GM10266 (cell line): ENCODE data around the gene CANT1.
"Not testable (repeated sequence)": the region's sequence is repeated elsewhere in the genome, so short reads cannot be mapped to it uniquely, and the experiment has no call there.

Experiments
- DNase-seq: peaks from one replicate; pipeline ENCODE4 v3.0.0; 2012; ENCODE audit errors: extremely low spot score
- TF ChIP-seq, protein P1 (sequence below): IDR thresholded peaks from 2 replicates; pipeline ENCODE4 v1.5.1; 2012; ENCODE audit warnings: mild to moderate bottlenecking, low read depth; ENCODE audit not compliant: control insufficient read depth, insufficient read depth; ENCODE audit errors: missing control alignments

The CANT1 gene

DNA sequence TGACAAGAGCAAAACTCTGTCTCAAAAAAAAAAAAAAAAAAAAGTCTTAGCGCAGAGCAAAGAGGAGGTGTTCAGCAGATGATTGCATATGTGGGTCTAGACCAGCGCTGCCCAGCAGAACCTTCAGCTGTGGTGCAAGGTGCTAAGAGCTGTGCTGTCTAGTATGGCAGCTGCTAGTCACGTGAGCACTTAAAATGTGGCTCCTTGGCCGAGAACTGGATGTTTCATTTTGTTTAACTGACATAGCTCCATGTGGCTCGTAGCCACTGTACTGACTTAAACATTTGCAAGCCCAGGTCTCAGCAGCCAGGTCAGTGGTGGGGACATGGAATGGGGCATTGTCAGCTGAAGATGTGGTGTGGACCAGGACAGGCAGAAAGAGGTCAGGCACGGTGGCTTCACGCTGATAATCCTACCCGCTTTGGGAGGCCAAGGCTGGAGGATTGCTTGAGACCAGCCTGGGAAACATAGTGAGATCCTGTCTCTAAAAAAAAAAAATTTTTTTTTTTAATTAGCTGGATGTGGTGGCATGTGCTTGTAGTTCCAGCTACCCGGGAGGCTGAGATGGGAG lies 23.6 kb upstream of the CANT1 start:
- DNase-seq, result no peak
- TF ChIP-seq, protein P1, sequence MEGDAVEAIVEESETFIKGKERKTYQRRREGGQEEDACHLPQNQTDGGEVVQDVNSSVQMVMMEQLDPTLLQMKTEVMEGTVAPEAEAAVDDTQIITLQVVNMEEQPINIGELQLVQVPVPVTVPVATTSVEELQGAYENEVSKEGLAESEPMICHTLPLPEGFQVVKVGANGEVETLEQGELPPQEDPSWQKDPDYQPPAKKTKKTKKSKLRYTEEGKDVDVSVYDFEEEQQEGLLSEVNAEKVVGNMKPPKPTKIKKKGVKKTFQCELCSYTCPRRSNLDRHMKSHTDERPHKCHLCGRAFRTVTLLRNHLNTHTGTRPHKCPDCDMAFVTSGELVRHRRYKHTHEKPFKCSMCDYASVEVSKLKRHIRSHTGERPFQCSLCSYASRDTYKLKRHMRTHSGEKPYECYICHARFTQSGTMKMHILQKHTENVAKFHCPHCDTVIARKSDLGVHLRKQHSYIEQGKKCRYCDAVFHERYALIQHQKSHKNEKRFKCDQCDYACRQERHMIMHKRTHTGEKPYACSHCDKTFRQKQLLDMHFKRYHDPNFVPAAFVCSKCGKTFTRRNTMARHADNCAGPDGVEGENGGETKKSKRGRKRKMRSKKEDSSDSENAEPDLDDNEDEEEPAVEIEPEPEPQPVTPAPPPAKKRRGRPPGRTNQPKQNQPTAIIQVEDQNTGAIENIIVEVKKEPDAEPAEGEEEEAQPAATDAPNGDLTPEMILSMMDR, result no peak

DNA sequence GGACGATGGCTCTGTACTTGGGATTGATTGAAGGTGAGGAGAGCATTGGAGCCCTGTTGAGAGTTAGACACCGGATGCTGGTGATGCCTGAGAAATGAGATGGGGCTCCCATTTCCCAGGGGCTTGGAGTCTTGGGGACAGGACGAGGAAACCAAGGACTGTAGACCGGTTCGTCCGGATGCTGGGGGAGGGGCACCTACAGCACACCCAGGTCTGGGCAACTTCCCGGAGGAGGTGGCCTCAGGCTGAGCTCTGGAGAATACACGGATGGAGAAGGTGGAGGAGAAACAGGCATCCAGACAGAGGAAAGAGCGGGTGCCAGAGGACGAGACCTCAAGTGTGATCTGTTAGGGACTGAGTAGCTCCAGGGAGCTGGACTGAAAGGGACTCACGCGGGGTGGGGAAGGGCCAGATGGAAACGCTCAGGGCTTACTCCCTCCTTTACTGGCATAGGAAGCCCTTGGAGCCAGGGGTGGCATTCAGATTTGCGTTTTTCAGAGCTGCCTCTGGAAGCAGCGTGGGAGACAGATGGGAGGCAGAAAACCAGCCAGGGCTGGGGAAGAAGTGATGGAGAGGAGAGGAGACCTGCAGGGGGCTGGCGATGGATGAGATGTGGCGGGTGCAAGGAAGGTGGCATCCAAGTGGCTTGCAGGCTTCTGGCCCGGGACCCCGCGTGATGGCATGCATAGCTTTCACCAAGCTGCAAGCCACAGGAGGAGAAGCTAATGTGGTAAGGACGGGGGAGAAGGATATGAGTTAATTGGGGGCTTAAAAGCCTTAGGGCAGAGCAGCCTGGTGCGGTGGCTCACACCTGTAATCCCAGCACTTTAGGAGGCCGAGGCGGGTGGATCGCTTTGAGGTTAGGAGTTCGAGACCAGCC lies 22.7 kb upstream of the CANT1 start:
- DNase-seq, result peak; percentile 7
- TF ChIP-seq, protein P1, result no peak

DNA sequence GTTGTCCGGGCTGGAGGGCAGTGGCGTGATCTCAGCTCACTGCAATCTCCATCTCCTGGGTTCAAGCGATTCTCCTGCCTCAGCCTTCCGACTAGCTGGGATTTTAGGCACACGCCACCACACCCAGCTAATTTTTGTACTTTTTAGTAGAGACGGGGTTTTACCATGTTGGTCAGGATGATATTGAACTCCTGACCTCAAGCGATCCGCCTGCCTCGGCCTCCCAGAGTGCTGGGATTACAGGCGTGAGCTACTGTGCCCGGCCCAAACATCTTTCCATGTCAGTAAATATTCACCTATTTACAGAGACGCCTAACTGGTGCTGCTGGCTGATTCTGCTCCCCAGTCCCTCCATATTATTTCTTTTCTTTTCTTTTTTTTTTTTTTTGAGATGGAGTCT lies 21.1 kb upstream of the CANT1 start:
- DNase-seq, result not testable (repeated sequence)

DNA sequence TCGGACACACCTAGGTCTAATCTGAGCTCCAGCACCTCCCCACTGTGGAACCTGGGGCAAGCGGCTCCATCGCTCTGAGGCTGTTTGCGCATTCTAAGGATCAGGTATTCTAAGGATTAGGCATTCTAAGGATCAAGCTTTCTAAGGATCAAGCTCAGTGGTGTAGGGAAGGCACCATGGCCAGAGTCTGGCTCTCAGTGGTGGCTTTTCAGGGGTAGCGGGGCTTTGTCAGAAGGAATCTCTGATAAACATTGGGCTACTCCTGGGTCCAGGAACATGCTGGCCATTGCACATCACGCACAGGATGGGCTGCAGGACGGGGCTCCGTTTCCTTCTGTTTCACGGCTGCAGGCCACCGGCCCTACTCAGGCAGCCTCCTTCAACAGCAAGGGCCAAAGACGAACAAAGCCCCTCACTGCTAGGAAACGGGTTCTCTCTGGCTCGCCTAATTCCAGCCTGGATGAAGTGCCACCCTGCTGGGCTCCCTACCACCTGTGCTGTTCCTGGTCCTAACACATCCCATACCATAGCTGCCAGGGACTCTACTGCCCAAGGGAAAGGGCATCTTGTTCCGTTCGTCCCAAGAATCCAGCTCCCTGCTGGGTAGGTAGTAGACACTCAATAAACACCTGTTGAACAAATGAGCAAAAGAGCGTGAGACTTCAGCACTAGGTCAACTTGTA lies 19.9 kb upstream of the CANT1 start:
- peak; percentile 12 for DNase-seq
- TF ChIP-seq, protein P1, result no peak

DNA sequence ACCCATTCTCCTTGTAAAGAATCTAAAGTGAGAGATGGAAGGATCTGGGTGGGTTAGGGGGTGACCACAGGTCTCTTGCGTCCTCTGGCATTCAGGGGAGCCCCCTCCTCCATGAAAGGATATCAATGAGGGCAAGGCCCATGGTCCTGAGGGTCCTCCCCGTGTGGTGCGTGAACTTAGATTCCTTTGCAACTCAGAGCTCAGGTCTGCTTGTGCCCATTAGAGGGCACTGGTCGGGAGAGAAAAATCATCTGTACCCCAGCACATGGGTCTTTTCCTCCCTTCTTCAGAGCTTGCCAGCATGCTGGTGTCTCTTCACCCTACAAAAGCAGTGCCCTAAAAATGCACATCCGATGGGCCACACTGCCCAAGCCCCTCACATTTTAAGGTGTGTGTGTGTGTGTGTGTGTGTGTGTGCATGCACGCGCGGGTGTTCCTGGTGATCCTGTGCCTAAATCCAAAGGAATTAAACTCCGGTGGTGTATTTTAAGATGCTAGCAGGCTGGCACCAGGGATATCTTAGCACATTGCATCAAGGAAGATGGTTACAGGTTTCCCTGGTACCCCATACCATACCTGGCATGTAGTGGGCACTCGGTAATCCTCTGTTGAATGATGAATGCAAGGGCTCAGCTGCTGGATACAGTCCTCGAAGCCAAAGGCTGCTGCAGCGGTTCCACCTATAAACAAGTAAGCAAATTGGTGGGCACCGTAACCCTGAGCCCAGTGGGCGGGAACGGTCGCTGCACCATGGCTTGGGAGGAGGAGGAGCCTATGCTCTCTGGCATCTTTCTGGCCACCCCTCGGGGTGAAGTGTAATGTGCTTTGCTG lies 19.1 kb upstream of the CANT1 start:
- TF ChIP-seq, protein P1, result no peak
- DNase-seq, result peak; percentile 9

DNA sequence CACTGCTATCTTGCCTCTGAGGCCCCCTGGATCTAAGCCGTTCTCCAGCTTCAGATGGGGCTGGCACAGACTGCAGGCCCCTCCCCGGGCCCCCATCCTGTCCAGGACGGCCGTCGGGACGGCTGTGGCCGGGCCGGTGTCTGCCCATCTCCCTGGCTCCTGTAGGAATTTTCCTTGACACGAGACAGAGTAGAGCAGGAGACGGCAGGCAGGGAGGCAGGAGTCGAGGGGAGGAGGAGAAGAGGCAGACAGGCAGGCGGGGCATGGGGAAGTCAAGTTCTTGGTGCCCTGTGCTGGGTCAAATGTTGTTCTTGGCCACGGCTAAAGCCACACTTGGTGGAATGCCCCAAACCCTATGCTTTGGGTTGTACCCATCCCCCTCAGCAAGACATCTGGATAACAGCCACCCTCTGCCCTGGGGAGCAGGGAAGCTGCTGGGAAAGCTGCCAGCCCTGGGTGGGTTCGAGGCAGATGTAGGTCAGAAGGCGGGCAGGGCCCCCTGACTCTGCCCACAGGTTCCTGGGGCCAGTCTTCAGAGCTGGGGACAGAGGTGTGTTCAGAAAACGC lies 18.4 kb upstream of the CANT1 start:
- peak; percentile 10 for DNase-seq
- TF ChIP-seq, protein P1, result no peak
